SK-N-SH treated with all-trans-retinoic acid at 6 μM for 48 hours (cell line): Measurements from ENCODE around the gene FEV.

ENCODE experiments used
- ATAC-seq: fragments of 200-7000 bp; cut with Tn5 transposase; 3 replicates; pipeline ENCODE4 v1.9.1; 2020; ENCODE audit warnings: mild to moderate bottlenecking, moderate library complexity
- ARNTL ChIP-seq: fragments of 450-650 bp; formaldehyde crosslinking; IDR thresholded peaks from 2 replicates; pipeline ENCODE4 v1.5.0; 2020; ENCODE audit warnings: low read depth, mild to moderate bottlenecking, moderate library complexity, borderline replicate concordance
- BACH2 ChIP-seq: fragments of 250-450 bp; sonication (Bioruptor Pico); IDR thresholded peaks from 2 replicates; pipeline ENCODE4 v1.9.0; 2021; ENCODE audit warnings: mild to moderate bottlenecking, borderline replicate concordance
- CREB5 ChIP-seq: fragments of 250-450 bp; sonication (Bioruptor Pico); IDR thresholded peaks from 2 replicates; pipeline ENCODE4 v1.5.1; 2020; ENCODE audit warnings: low read depth, mild to moderate bottlenecking, moderate library complexity
- CSDC2 ChIP-seq: fragments of 250-450 bp; sonication (Bioruptor Pico); IDR thresholded peaks from 2 replicates; pipeline ENCODE4 v1.5.0; 2020; ENCODE audit warnings: mild to moderate bottlenecking, moderate library complexity
- CSRNP3 ChIP-seq: fragments of 250-450 bp; sonication (Bioruptor Pico); IDR thresholded peaks from 2 replicates; pipeline ENCODE4 v1.5.1; 2021; ENCODE audit warnings: mild to moderate bottlenecking, moderate library complexity
- GLIS3 ChIP-seq: fragments of 250-450 bp; sonication (Bioruptor Pico); IDR thresholded peaks from 2 replicates; pipeline ENCODE4 v1.5.0; 2020; ENCODE audit warnings: mild to moderate bottlenecking, moderate library complexity
- ISL1 ChIP-seq: fragments of 250-450 bp; sonication (Bioruptor Pico); IDR thresholded peaks from 2 replicates; pipeline ENCODE4 v2.1.2; 2022; ENCODE audit warnings: mild to moderate bottlenecking, moderate library complexity
- PATZ1 ChIP-seq: fragments of 250-450 bp; sonication (Bioruptor Pico); IDR thresholded peaks from 2 replicates; pipeline ENCODE4 v1.8.0; 2020; ENCODE audit warnings: mild to moderate bottlenecking, moderate library complexity, borderline replicate concordance
- POU6F1 ChIP-seq: fragments of 250-450 bp; sonication (Bioruptor Pico); IDR thresholded peaks from 2 replicates; pipeline ENCODE4 v1.8.0; 2021; ENCODE audit warnings: low read depth, mild to moderate bottlenecking, moderate library complexity, borderline replicate concordance
- PPARA ChIP-seq: fragments of 250-450 bp; sonication (Bioruptor Pico); IDR thresholded peaks from 2 replicates; pipeline ENCODE4 v1.5.0; 2020; ENCODE audit warnings: mild to moderate bottlenecking, borderline replicate concordance
- RARB ChIP-seq: fragments of 250-450 bp; sonication (Bioruptor Pico); IDR thresholded peaks from 2 replicates; pipeline ENCODE4 v1.8.0; 2021; ENCODE audit warnings: mild to moderate bottlenecking, moderate library complexity
- SNAI2 ChIP-seq: fragments of 250-450 bp; sonication (Bioruptor Pico); IDR thresholded peaks from 2 replicates; pipeline ENCODE4 v1.5.0; 2020; ENCODE audit warnings: mild to moderate bottlenecking, moderate library complexity
- TCF4 ChIP-seq: fragments of 250-450 bp; sonication (Bioruptor Pico); IDR thresholded peaks from 2 replicates; pipeline ENCODE4 v1.8.0; 2021; ENCODE audit warnings: mild to moderate bottlenecking, moderate library complexity, borderline replicate concordance
- TOX ChIP-seq: fragments of 250-450 bp; sonication (Bioruptor Pico); IDR thresholded peaks from 2 replicates; pipeline ENCODE4 v1.8.0; 2021; ENCODE audit warnings: mild to moderate bottlenecking, moderate library complexity, borderline replicate concordance
- TSHZ2 ChIP-seq: fragments of 250-450 bp; sonication (Bioruptor Pico); IDR thresholded peaks from 2 replicates; pipeline ENCODE4 v1.5.0; 2020; ENCODE audit warnings: mild to moderate bottlenecking, moderate library complexity
- ZC3H10 ChIP-seq: fragments of 250-450 bp; sonication (Bioruptor Pico); IDR thresholded peaks from 2 replicates; pipeline ENCODE4 v1.5.1; 2021; ENCODE audit warnings: mild to moderate bottlenecking, moderate library complexity
- ZFP30 ChIP-seq: fragments of 450-650 bp; formaldehyde crosslinking; IDR thresholded peaks from 2 replicates; pipeline ENCODE4 v1.5.0; 2022; ENCODE audit warnings: mild to moderate bottlenecking, moderate library complexity
- ZNF565 ChIP-seq: fragments of 450-650 bp; formaldehyde crosslinking; conservative IDR thresholded peaks from 2 replicates; pipeline ENCODE4 v1.5.0; 2020; ENCODE audit warnings: low read depth, mild to moderate bottlenecking, moderate library complexity
- ZNF8 ChIP-seq: fragments of 450-650 bp; formaldehyde crosslinking; IDR thresholded peaks from 2 replicates; pipeline ENCODE4 v1.5.0; 2020; ENCODE audit warnings: mild to moderate bottlenecking, moderate library complexity

Gene FEV

GRCh38 chr2:219021591-219021990 is 36.6 kb upstream of the FEV start (continued):
- TF ChIP-seq PATZ1 (CRISPR knock-in tag) (no peak), BACH2 (no peak), SNAI2 (CRISPR knock-in tag) (no peak), CSRNP3 (CRISPR knock-in tag) (no peak), CSDC2 (CRISPR knock-in tag) (no peak), TOX (CRISPR knock-in tag) (no peak), ARNTL (CRISPR knock-in tag) (no peak)

- TF ChIP-seq GLIS3 = no peak
- TF ChIP-seq PATZ1 (CRISPR knock-in tag) = no peak
- no peak for TF ChIP-seq ARNTL (CRISPR knock-in tag)
- no peak for TF ChIP-seq TCF4 (CRISPR knock-in tag)
- no peak for TF ChIP-seq PPARA (CRISPR knock-in tag)
- no peak for TF ChIP-seq ISL1 (CRISPR knock-in tag)
- no peak for TF ChIP-seq ZNF565 (CRISPR knock-in tag)
- TF ChIP-seq RARB (CRISPR knock-in tag) = no peak
- TF ChIP-seq ZC3H10 (CRISPR knock-in tag) = no peak
- no peak for TF ChIP-seq TSHZ2 (CRISPR knock-in tag)
- TF ChIP-seq CREB5 (CRISPR knock-in tag) = no peak
- no peak for TF ChIP-seq ZFP30
- no peak for TF ChIP-seq TOX (CRISPR knock-in tag)
- TF ChIP-seq POU6F1 (CRISPR knock-in tag) = no peak
- no peak for TF ChIP-seq ZNF8
- TF ChIP-seq CSDC2 (CRISPR knock-in tag) = no peak
- no peak; the same call in 2 of the 3 replicates for ATAC-seq
These were observed 35.8 kb upstream of the FEV start for GRCh38 chr2:219020604-219021365.
